HK-2 (cell line): Measurements from ENCODE around the gene CLK1.
"Not testable (repeated sequence)": the region's sequence is repeated elsewhere in the genome, so short reads cannot be mapped to it uniquely, and the experiment has no call there.

Experiments
- DNase-seq: peaks from one replicate; pipeline ENCODE4 v3.0.0-alpha.2; 2018; ENCODE audit not compliant: unreplicated experiment

The CLK1 gene

DNA sequence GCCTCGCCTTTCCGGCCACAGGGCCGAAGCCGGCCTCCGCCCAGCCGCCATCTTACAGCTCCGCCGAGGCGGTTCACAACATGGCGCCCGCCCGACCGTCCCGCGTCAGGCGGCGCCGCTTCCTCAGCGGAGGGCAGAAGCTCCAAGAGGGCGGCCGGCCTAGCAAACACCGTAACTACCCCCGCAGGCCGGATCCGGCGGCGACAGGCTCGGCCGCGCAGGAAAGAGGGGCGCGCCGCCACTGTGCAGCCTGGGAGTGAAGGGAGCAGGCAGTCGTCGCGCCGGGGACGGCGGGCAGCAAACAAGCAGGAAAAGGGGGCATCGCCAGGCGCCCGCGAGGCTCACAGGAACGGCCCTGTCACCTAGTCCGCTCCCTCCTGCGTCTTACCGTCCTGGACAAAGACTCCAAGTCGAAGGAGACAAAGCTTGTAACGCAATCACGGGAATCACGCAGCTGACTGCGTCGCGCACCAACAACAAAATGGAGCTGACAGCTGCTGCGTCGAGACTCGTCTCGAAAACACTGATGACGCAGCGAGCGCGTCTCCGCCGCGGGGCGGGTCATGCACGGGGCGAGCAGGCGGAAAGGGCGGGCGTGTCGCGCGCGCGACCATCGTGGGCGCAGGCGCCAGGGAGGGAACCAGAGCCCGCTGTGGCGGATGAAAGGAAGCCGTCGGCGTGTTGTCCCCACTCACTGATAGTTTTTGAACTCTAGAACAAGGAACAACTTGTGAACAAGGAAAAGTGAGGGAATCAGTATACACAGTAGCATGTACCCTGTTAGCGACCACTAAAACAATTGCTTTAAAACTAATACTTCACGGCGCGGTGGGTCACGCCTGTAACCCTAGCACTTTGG lies at the start of gene CLK1:
Gene CLK1 (minus strand): TSS at position 483 of the 859 bp plus-strand sequence. CDS start 2,796 bp downstream, outside the sequence.
- DNase-seq, result peak; percentile 92

DNA sequence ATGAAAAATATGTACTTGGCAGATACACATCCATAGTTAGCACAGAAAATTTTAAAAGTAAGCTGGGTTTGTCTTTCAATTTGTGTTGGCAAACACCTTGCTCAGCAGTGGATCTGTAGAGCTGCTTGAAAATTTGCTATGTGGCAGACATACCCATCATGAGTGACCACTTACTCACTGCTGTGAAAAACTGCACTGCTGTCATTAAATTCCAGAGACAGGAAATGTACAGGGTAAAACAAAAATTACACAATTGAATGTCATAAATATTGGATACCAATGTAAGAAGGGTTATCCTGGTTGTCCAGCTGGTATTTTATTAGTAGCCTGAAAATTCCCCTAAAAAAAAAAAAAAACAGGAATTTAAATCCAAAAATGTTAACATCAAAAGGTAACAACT lies 49.2 kb upstream of the CLK1 start:
- no peak for DNase-seq

- no peak for DNase-seq
These were observed 45.5 kb upstream of the CLK1 start for GRCh38 chr2:200909958-200910357.

- DNase-seq, result peak; percentile 54
These were observed 41.3 kb upstream of the CLK1 start for GRCh38 chr2:200905618-200906296.

GRCh38 chr2:200901459-200902072 lies 37.1 kb upstream of the CLK1 start:
- peak; percentile 68 for DNase-seq

GRCh38 chr2:200899482-200899881 lies 35.0 kb upstream of the CLK1 start:
- no peak for DNase-seq

- DNase-seq, result peak; percentile 90
These were observed 24.5 kb upstream of the CLK1 start, which contains the start of the genes NIF3L1 and PPIL3 for GRCh38 chr2:200888704-200889625. Gene NIF3L1, plus strand, starts transcription at chr2:200889371. Its CDS starts 2,573 bp downstream, at chr2:200891944. Gene PPIL3, minus strand, starts transcription at chr2:200889077. Its CDS starts 1,462 bp downstream, at chr2:200887615.

DNA sequence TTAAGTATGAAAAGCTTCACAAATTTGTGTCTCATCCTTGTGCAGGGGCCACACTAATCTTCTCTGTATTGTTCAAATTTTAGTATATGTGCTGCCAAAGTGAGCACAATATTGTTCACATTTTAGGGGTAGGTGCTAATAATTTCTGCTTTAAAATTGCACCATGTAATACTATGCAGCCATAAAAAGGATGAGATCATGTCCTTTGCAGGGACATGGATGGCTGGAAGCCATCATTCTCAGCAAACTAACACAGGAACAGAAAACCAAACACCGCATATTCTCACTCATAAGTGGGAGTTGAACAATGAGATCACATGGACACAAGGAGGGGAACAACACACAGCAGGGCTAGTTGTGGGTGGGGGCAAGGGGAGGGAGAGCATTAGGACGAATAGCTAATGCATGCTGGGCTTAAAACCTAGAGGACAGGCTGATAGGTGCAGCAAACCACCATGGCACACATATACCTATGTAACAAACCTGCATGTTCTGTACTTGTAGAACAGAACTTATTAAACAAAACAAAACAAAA lies 17.3 kb upstream of the CLK1 start:
- not testable (repeated sequence) for DNase-seq

- no peak for DNase-seq
These were observed 13.9 kb upstream of the CLK1 start for GRCh38 chr2:200878289-200878880.

GRCh38 chr2:200877443-200877842 lies 13.0 kb upstream of the CLK1 start:
- no peak for DNase-seq

- no peak for DNase-seq
These were observed 9.1 kb upstream of the CLK1 start for GRCh38 chr2:200873560-200873959.

DNA sequence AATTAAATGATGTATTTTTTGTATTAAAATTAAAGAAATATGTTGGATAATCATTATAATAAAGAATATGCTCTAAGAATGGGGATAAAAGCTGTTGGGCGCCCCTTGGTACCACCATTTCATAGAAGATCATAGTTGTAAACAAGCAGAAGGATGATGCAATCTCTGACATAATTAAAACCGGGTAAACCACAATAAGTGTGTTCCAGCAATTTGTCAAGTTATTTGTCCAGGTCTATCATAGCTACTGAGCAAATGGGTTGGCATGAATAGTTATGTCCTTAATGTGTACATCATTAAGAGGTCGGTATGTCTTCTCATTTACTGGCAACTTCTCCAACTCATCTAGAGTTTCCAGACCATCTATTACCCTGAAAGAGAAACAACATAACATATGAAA lies 6.7 kb upstream of the CLK1 start:
- no peak for DNase-seq

DNA sequence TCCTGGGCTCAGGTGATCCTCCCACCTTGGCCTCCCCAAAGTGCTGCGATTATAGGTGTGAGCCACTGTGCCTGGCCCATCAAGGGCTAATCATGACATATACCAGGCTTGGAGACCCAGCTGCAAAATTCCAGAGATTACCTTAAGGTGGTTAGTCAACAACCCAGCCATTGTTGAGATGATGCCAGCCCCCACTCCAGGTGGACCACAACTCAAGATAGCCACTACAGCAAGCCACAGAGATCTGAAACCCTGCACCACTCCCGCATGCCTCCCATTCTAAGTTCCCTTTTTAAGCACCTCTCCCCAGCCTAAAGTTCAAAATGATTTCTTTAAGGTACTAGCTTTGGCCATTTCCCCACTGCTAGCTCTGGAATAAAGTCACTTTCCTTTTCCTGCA lies 4.6 kb upstream of the CLK1 start:
- no peak for DNase-seq

DNA sequence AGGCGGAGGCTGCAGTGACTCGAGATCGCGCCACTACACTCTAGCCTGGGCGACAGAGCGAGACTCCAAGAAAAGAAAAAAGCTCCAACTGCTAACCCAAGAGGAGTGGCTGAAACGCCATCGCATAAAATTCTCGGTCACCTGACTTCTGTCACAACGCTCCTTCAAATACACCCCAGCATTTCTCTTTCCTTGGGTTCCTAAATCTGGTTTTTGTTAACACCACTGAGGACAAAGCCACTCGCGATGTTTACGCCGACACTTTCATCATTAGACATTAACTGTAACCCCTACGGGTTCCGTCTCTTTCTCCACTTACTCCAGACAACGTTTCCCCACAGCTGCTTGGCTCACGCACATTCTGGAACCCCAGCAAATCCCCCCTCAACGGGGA lies 679 bp downstream of the CLK1 start:
- peak; percentile 41 for DNase-seq

DNA sequence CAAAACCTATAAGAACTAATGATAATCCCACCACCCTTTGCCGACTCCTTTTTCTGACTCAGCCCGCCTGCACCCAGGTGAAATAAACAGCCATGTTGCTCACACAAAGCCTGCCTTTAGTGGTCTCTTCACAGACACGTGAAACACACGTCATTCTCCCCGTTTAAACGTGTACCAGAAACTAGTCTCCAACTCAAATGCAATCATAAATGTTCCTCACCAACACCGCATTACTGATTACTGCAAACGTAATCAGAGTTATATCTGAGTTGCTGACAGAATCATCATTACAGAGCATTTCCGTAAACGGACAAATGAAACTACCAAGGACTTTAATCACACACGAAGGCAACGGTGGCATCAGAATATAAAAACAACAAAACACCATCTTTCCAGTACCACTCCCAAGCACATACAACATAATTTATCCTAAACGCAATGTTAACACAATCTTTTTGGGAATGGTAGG lies 1.9 kb downstream of the CLK1 start:
- no peak for DNase-seq

DNA sequence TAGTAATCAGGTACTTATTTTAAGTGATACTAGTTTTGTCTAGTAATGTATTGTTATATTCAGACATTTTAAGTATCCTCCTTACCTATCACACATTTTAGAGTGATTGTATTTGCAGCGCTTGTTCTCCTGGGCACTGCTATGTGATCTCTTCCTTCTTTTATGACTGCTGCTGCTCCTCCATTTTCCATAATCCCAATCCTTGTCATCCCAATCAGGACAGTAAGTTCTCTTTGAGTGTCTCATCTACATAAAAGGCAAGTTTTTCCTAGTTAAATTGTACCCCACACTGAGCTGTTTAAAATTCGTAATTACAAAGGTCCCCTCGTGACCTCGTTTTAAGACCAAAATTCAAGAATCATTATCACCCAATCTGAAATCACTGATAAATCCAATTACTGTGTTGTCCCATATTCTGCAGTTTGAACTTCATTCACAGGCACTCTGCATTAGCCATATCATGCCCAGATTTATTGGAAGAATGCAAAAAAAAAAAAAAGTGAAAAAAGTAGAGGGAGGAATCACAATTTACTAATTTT lies 2.8 kb downstream of the CLK1 start:
- DNase-seq, result no peak

DNA sequence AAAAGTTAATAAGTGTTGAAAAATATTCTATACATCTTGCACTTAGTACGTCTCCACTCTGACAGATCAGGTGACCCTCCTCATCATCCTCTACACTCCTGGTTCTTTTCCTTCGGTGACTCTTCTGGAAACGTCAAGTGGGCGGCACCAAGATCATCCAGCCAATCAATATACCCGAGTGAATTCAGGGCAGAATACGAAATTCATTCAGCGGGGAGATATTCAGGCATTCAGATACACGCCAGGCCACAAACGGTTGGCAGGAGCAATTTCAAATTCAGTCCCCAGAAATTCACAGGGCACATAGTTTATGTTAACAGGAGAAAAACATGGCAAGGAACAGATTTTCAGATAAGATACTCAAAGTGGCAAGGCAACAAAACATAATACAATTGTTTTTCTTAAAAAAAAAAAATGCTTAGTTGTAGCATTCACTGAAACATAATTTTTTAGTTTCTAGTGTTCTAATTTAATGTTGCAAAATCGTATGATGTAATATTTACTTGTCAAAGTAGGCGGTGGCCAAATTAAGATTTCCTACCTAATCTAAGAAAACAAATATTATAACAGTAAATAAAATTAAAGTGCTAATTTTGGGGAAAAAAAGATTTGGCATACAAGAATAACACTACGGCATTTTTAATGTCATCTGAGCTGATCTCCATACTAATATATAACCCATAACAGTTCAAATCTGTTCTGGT lies 4.2 kb downstream of the CLK1 start:
- DNase-seq, result no peak

- no peak for DNase-seq
These were observed 7.7 kb downstream of the CLK1 start for GRCh38 chr2:200856806-200857205.

- no peak for DNase-seq
These were observed 11.9 kb downstream of the CLK1 start for GRCh38 chr2:200852605-200853004.
